Subcutaneous adipose tissue (tissue), 4 donors: ENCODE results near the gene COBL. TPM values are rescaled to one million over a fixed set of nuclear protein-coding genes. Genes with fewer than 3 reads are reported as not detected.

Experiments used
- total RNA-seq, 4 donors: library from RNA; depleted of rRNA; stranded (reverse); fragments of >200 nt; gene quantifications; one replicate each; pipeline ENCODE4 v1.1.0, GENCODE V29; 2016
- TF ChIP-seq, protein P1 (sequence below): fragments of 450-650 bp; IDR thresholded peaks from one replicate; pipeline ENCODE4 v1.5.1; 2016; ENCODE audit warnings: low read depth, mild to moderate bottlenecking, control low read depth, antibody characterized with exemption, moderate library complexity

Gene COBL
- total RNA-seq, 4 donors from 2014 or later = 0.51 to 1.8 (median 0.93) TPM

DNA sequence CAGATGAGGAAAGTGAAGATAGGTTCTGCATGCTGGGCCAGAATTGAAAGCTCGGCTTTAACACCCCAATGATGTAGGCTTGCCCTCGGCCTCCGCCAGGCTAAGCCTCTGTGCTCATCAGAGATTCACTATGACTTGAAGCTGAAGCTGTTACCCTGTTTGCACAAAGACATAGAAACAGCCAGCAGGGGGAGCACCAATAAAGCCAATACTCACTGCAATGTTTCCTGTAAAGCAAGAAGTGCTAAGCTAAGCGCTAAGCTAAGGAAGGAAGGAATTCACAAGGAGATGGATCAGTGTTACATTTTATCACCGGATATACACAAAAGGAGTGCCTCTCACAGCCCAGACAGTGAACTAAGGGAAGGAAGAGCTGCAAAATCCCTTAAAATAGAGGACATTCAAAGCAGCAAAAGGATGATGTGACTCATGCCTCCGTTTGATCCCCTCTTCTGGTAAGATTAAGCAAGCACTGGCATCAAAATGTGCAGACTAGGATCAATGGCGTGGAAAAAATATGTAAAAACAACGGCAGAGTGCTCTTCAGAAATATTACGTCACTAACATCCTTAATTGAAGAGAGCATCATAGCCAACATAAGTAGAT, 153.8 kb downstream of the COBL start:
- TF ChIP-seq, protein P1, sequence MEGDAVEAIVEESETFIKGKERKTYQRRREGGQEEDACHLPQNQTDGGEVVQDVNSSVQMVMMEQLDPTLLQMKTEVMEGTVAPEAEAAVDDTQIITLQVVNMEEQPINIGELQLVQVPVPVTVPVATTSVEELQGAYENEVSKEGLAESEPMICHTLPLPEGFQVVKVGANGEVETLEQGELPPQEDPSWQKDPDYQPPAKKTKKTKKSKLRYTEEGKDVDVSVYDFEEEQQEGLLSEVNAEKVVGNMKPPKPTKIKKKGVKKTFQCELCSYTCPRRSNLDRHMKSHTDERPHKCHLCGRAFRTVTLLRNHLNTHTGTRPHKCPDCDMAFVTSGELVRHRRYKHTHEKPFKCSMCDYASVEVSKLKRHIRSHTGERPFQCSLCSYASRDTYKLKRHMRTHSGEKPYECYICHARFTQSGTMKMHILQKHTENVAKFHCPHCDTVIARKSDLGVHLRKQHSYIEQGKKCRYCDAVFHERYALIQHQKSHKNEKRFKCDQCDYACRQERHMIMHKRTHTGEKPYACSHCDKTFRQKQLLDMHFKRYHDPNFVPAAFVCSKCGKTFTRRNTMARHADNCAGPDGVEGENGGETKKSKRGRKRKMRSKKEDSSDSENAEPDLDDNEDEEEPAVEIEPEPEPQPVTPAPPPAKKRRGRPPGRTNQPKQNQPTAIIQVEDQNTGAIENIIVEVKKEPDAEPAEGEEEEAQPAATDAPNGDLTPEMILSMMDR = no peak

DNA sequence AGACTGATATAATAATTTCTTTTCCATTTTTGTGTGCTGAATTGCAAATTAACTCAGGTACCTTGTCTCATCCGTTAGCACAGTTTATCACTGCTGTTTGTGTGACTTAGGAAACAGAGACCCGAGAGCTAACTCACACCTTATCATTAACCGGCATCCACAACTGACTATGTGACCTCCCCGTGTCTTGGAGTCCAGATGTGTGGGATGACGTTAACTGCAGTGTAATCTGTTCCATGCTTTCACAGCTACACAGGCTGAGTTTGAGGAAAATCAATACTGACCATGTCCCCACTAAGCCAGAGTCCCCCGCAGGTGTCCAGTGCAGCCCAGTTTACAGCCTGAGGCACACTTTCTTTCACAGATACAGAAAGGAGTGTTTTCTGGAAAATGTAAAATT, 154.7 kb downstream of the COBL start:
- TF ChIP-seq, protein P1 = no peak

DNA sequence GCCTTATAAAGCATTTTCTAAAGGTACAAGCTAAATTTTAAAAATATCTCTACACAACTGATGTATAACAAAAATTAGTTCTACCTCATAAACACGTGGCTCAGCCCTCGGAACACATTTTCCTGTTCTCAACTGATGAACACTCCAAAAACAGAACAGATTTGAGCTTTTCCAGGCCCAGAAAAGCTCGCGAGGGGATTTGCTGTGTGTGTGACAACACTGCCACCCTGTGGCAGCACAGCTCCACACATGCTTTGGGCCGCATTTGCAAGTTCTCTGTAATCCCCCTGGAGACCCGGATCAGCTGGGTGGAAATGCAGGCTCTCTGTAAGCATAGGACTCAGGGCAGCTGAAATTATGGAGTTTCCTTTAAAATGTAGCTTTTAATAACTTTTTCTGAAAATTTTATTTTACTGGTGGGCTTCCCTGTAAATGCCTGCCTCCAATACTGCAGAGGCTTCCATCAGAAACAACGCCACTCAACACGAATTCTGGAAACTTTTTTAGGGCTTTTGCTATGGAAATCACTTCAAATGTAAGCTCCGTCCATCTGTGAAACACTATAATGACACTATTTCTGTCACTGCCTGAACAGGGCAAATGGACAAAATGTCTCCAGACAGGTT, 155.5 kb downstream of the COBL start:
- TF ChIP-seq, protein P1 = no peak

DNA sequence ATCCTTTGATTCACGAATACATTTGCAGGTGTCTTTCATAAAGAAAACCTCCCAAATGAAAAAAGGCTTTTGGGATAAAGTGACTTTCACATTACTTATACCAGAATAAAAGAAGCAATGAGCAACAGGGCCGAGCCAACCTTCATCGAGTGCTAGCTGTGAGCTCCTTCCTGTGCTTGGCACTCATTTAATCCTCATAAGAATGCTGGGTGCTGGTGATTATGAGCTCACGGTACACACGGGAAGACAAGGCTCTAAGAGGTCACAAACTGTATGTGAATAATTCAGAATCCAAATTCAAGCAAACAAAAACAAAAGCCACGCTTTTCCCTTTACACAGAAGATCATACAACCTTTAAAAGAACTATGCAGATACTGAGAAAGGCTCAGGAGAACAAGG, 156.2 kb downstream of the COBL start:
- TF ChIP-seq, protein P1 = no peak

DNA sequence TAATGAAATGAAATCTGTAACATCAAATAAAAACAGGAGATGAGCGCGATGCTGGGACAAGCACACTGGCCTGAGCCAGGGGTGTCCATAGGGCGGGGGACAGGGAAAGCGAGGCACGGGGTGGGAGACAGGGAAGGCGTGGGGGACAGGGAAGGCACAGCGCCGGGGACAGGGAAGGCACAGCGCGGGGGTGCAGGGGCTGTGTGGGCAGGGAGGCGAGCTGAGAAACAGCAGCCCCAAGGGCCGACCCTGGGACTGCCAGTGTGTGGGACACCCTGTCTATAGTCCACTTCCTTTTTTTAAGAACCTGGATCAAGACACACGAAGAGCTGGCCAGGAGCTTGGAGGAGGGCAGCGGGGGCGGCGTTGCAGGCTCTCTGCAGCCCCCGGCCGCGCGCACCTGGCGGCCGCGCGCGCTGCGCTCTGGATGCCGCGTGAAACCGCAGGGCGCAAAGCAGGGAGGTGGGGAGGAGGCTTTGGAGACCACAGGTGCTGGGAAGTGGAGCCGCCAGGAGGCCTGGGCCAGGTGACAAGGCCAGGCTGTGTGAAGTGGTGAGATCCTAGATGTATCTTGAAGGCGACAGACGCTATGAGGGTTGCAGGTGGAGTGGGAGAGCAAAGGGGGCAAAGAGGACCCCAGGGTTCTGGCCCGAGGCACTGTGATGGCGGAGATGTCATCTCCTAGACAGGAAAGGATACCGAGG, 157.7 kb downstream of the COBL start:
- TF ChIP-seq, protein P1 = no peak

DNA sequence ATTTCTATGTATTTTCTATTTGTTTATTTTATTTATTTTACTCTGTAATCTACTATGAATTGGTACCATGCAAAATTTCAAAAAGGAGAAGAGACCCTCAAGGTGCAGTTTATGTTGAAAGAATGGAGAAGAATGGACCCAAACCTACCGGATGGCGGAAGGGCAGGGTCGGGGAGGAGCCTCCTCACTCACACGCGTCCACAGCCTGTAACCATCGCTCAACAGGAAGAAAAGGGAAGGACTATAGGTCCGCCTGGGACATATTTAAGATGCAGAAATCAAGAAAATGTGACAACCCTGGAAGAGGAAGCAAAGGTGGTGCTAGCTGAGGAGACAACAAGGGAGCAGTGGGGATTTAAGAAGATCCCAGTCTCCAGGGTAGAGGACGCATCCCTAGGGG, 158.4 kb downstream of the COBL start:
- TF ChIP-seq, protein P1 = no peak

DNA sequence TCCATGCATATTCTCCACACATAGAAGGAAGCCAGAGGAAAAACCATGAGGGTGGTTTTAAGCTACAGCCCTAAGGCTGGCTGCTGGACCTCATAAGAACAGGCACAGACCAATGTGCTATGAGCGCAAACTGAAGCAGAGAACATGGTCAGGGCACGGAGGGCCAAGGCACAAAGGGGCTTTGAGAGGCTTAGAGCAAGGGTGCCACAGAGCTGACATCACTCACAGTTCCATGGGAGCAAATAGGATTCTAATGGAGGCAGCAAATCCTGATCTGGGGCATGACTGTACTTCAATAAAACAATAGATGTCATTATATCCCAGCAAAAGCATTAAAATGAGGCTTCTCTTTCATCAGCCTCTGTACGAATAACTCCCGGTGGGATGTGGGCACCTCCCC, 162.4 kb downstream of the COBL start:
- TF ChIP-seq, protein P1 = no peak
